IPS DF 6.9 (cell line): ENCODE results near the gene TMEM181.
"Not testable (repeated sequence)": the region's sequence is repeated elsewhere in the genome, so short reads cannot be mapped to it uniquely, and the experiment has no call there.

Experiments used
- DNase-seq: peaks from one replicate; pipeline ENCODE4 v3.0.0-alpha.2; 2013; ENCODE audit warnings: low read depth, low spot score
- H3K27ac ChIP-seq: one replicate; pipeline ENCODE4 v1.5.1; 2013; ENCODE audit warnings: low read length, control low read depth
- H3K27me3 ChIP-seq: 2 replicates; pipeline ENCODE4 v1.6.1; 2013; ENCODE audit warnings: mild to moderate bottlenecking, low read length; ENCODE audit not compliant: control insufficient read depth, insufficient read depth
- H3K36me3 ChIP-seq: 2 replicates; pipeline ENCODE4 v1.6.1; 2013; ENCODE audit warnings: low read length; ENCODE audit not compliant: control insufficient read depth, insufficient read depth
- H3K4me1 ChIP-seq: 2 replicates; pipeline ENCODE4 v1.6.1; 2013; ENCODE audit warnings: low read length; ENCODE audit not compliant: control insufficient read depth, insufficient read depth
- H3K4me3 ChIP-seq: 2 replicates; pipeline ENCODE4 v1.5.1; 2013; ENCODE audit warnings: mild to moderate bottlenecking, low read length
- H3K9me3 ChIP-seq: 2 replicates; pipeline ENCODE4 v1.6.1; 2013; ENCODE audit warnings: low read length, inconsistent platforms; ENCODE audit not compliant: control insufficient read depth, insufficient read depth
- WGBS: extraction: QIAGEN DNeasy Blood & Tissue Kit; methylation state at CpG from one replicate; pipeline ENCODE4 v1.1.7; 2013; ENCODE audit warnings: mixed read lengths, missing lambda C conversion rate; ENCODE audit not compliant: insufficient read length, insufficient coverage; 5-methylcytosine and 5-hydroxymethylcytosine counted together

The TMEM181 gene

GRCh38 chr6:158519761-158520160 lies 40.1 kb upstream of the TMEM181 start:
- H3K27me3 ChIP-seq: no peaks in the 10 kb centered on the region
- H3K4me1 ChIP-seq: no peaks in the 10 kb centered on the region
- H3K9me3 ChIP-seq: no peaks in the 10 kb centered on the region
- no peaks in the 10 kb centered on the region for H3K36me3 ChIP-seq
- H3K4me3 ChIP-seq: no peak overlapping the region
- no CpG with 5 or more reads among the region's 4 CpGs for WGBS
- DNase-seq: no peak
- H3K27ac ChIP-seq: no peak overlapping the region

- not testable (repeated sequence) for H3K9me3 ChIP-seq, H3K27me3 ChIP-seq, H3K27ac ChIP-seq, H3K36me3 ChIP-seq, DNase-seq, H3K4me1 ChIP-seq, H3K4me3 ChIP-seq
- WGBS: no CpG with 5 or more reads among the region's 7 CpGs
Observed at GRCh38 chr6:158520975-158521374, 38.9 kb upstream of the TMEM181 start.

- no peaks in the 10 kb centered on the region for H3K9me3 ChIP-seq
- no peak overlapping the region for H3K27ac ChIP-seq
- no CpG with 5 or more reads among the region's 1 CpG for WGBS
- H3K4me1 ChIP-seq: no peaks in the 10 kb centered on the region
- no peaks in the 10 kb centered on the region for H3K27me3 ChIP-seq
- H3K4me3 ChIP-seq: no peak overlapping the region
- H3K36me3 ChIP-seq: no peaks in the 10 kb centered on the region
- DNase-seq: no peak
Observed at GRCh38 chr6:158521759-158522158, 38.1 kb upstream of the TMEM181 start.

- no peak for DNase-seq
- no peak overlapping the region for H3K27ac ChIP-seq
- H3K4me1 ChIP-seq: no peaks in the 10 kb centered on the region
- H3K4me3 ChIP-seq: no peak overlapping the region
- H3K9me3 ChIP-seq: no peaks in the 10 kb centered on the region
- no peaks in the 10 kb centered on the region for H3K27me3 ChIP-seq
- H3K36me3 ChIP-seq: no peaks in the 10 kb centered on the region
- WGBS: no CpG with 5 or more reads among the region's 11 CpGs
Observed at GRCh38 chr6:158522616-158523015, 37.3 kb upstream of the TMEM181 start.

GRCh38 chr6:158524311-158524710 lies 35.6 kb upstream of the TMEM181 start:
- H3K4me1 ChIP-seq: no peaks in the 10 kb centered on the region
- H3K27ac ChIP-seq: no peak overlapping the region
- WGBS: no CpG with 5 or more reads among the region's 15 CpGs
- H3K27me3 ChIP-seq: no peaks in the 10 kb centered on the region
- H3K4me3 ChIP-seq: no peak overlapping the region
- DNase-seq: no peak
- H3K9me3 ChIP-seq: no peaks in the 10 kb centered on the region
- no peaks in the 10 kb centered on the region for H3K36me3 ChIP-seq

- H3K27me3 ChIP-seq, H3K4me1 ChIP-seq, DNase-seq, H3K9me3 ChIP-seq, H3K27ac ChIP-seq, H3K4me3 ChIP-seq, H3K36me3 ChIP-seq: not testable (repeated sequence)
- WGBS: no CpG with 5 or more reads among the region's 1 CpG
Observed at GRCh38 chr6:158527858-158528257, 32.0 kb upstream of the TMEM181 start.

- H3K9me3 ChIP-seq: no peaks in the 10 kb centered on the region
- DNase-seq: no peak
Observed at GRCh38 chr6:158528826-158529225, 31.1 kb upstream of the TMEM181 start.

GRCh38 chr6:158529629-158530028 lies 30.3 kb upstream of the TMEM181 start:
- DNase-seq: no peak
- Histone ChIP-seq H3K4me3 (no peak overlapping the region), H3K27ac (no peak overlapping the region), H3K9me3 (no peaks in the 10 kb centered on the region), H3K27me3 (no peaks in the 10 kb centered on the region), H3K4me1 (no peaks in the 10 kb centered on the region), H3K36me3 (no peaks in the 10 kb centered on the region)
- no CpG with 5 or more reads among the region's 8 CpGs for WGBS

More at GRCh38 chr6:158528826-158529225, 31.1 kb upstream of the TMEM181 start:
- no peak overlapping the region for H3K4me3 ChIP-seq
- no peaks in the 10 kb centered on the region for H3K4me1 ChIP-seq
- H3K27ac ChIP-seq: no peak overlapping the region
- no peaks in the 10 kb centered on the region for H3K36me3 ChIP-seq
- no peaks in the 10 kb centered on the region for H3K27me3 ChIP-seq
- no CpG with 5 or more reads among the region's 6 CpGs for WGBS

- no peaks in the 10 kb centered on the region for H3K9me3 ChIP-seq
- no peak for DNase-seq
- WGBS: no CpG with 5 or more reads among the region's 4 CpGs
- H3K27me3 ChIP-seq: no peaks in the 10 kb centered on the region
- H3K4me3 ChIP-seq: no peak overlapping the region
- no peak overlapping the region for H3K27ac ChIP-seq
- H3K36me3 ChIP-seq: no peaks in the 10 kb centered on the region
- H3K4me1 ChIP-seq: no peaks in the 10 kb centered on the region
Observed at GRCh38 chr6:158531566-158531965, 28.3 kb upstream of the TMEM181 start.

- H3K36me3 ChIP-seq: no peaks in the 10 kb centered on the region
- no peak for DNase-seq
- H3K4me3 ChIP-seq: no peak overlapping the region
- no peak overlapping the region for H3K27ac ChIP-seq
- H3K9me3 ChIP-seq: no peaks in the 10 kb centered on the region
- no CpG with 5 or more reads among the region's 2 CpGs for WGBS
- H3K27me3 ChIP-seq: no peaks in the 10 kb centered on the region
- H3K4me1 ChIP-seq: no peaks in the 10 kb centered on the region
Observed at GRCh38 chr6:158531970-158532369, 27.9 kb upstream of the TMEM181 start.

- no peak overlapping the region for H3K27ac ChIP-seq
- H3K4me3 ChIP-seq: peak overlapping the region; percentile 62
- DNase-seq: peak; percentile 67
- H3K9me3 ChIP-seq: no peaks in the 10 kb centered on the region
- H3K27me3 ChIP-seq: no peaks in the 10 kb centered on the region
- no peaks in the 10 kb centered on the region for H3K36me3 ChIP-seq
- WGBS: no CpG with 5 or more reads among the region's 75 CpGs
- H3K4me1 ChIP-seq: peaks cover 2% of the 10 kb centered on the region; the same call in 1 of the 2 replicates
Observed at GRCh38 chr6:158536084-158536890, 23.6 kb upstream of the TMEM181 start.
